Mesenchymal stem cell (in vitro differentiated cells and primary cell): ENCODE measurements around the gene TMEM38A.
"Not testable (repeated sequence)": the region's sequence is repeated elsewhere in the genome, so short reads cannot be mapped to it uniquely, and the experiment has no call there.

ENCODE experiments used
- DNase-seq: peaks from one replicate; pipeline ENCODE4 v3.0.0-alpha.2; 2013
- H2AFZ ChIP-seq: one replicate; pipeline ENCODE4 v1.6.1; 2013; ENCODE audit warnings: low read depth, mild to moderate bottlenecking, control low read depth, inconsistent platforms, low read length, moderate library complexity
- H2AK5ac ChIP-seq: 2 replicates; pipeline ENCODE4 v1.6.1; 2013; ENCODE audit warnings: low read length, moderate library complexity, mild to moderate bottlenecking, inconsistent platforms; ENCODE audit not compliant: severe bottlenecking
- H2BK120ac ChIP-seq: one replicate; pipeline ENCODE4 v1.6.1; 2013; ENCODE audit warnings: low read depth, mild to moderate bottlenecking, inconsistent platforms, low read length, moderate library complexity
- H2BK12ac ChIP-seq, 2 experiments: one replicate each; pipeline ENCODE4 v1.6.1; 2013; ENCODE audit warnings: inconsistent platforms in 2 of 2, low read length in 2 of 2, mild to moderate bottlenecking in 2 of 2, moderate library complexity in 2 of 2, control low read depth in 1 of 2
- H2BK15ac ChIP-seq: one replicate; pipeline ENCODE4 v1.6.1; 2013; ENCODE audit warnings: mild to moderate bottlenecking, low read depth, inconsistent platforms; ENCODE audit not compliant: poor library complexity, severe bottlenecking
- H2BK5ac ChIP-seq: 2 replicates; pipeline ENCODE4 v1.6.1; 2013; ENCODE audit warnings: low read depth, mild to moderate bottlenecking, low read length, control low read depth, inconsistent platforms; ENCODE audit not compliant: poor library complexity, severe bottlenecking
- H3K14ac ChIP-seq, 2 experiments: one replicate each; pipeline ENCODE4 v1.6.1; 2013; ENCODE audit warnings: inconsistent platforms in 2 of 2, low read length in 2 of 2, control low read depth in 1 of 2, mild to moderate bottlenecking in 1 of 2, moderate library complexity in 1 of 2
- H3K18ac ChIP-seq, 2 experiments: one replicate each; pipeline ENCODE4 v1.6.1; 2013; ENCODE audit warnings: inconsistent platforms in 2 of 2, low read length in 2 of 2, control low read depth in 1 of 2, low read depth in 1 of 2, mild to moderate bottlenecking in 1 of 2
- H3K23ac ChIP-seq, 2 experiments: one replicate each; pipeline ENCODE4 v1.6.1; 2013; ENCODE audit warnings: inconsistent platforms in 2 of 2, low read length in 2 of 2, mild to moderate bottlenecking in 2 of 2, moderate library complexity in 2 of 2, control low read depth in 1 of 2
- H3K27ac ChIP-seq: 2 replicates; pipeline ENCODE4 v1.5.1; 2013; ENCODE audit warnings: mild to moderate bottlenecking, moderate library complexity, low read length, control low read depth, inconsistent platforms; ENCODE audit not compliant: poor library complexity, severe bottlenecking
- H3K27me3 ChIP-seq, 2 experiments: 2 replicates each; pipeline versions ENCODE4 v1.6.1 to v1.7.0; 2013; ENCODE audit warnings: low read length in 2 of 2, mild to moderate bottlenecking in 2 of 2, moderate library complexity in 2 of 2, control low read depth in 1 of 2, inconsistent platforms in 1 of 2; ENCODE audit not compliant: control insufficient read depth in 1 of 2, insufficient read depth in 1 of 2
- H3K36me3 ChIP-seq, 2 experiments: 2 replicates each; pipeline versions ENCODE4 v1.6.1 to v1.7.0; 2013; ENCODE audit warnings: low read length in 2 of 2, control low read depth in 1 of 2, inconsistent platforms in 1 of 2, low read depth in 1 of 2, mild to moderate bottlenecking in 1 of 2; ENCODE audit not compliant: insufficient read depth in 2 of 2, control insufficient read depth in 1 of 2
- H3K4ac ChIP-seq, 2 experiments: one replicate each; pipeline ENCODE4 v1.6.1; 2013; ENCODE audit warnings: inconsistent platforms in 2 of 2, low read length in 2 of 2, mild to moderate bottlenecking in 2 of 2, moderate library complexity in 2 of 2, control low read depth in 1 of 2, low read depth in 1 of 2
- H3K4me1 ChIP-seq: 2 replicates; pipeline ENCODE4 v1.6.1; 2013; ENCODE audit warnings: low read depth, low read length, control low read depth; ENCODE audit not compliant: control insufficient read depth, insufficient read depth
- H3K4me2 ChIP-seq: 2 replicates; pipeline ENCODE4 v1.6.1; 2013; ENCODE audit warnings: low read length, mild to moderate bottlenecking, inconsistent platforms; ENCODE audit not compliant: poor library complexity, severe bottlenecking
- H3K4me3 ChIP-seq, 2 experiments: 2 replicates each; pipeline versions ENCODE4 v1.5.1 to v1.7.0; 2013; ENCODE audit warnings: low read length in 2 of 2, mild to moderate bottlenecking in 2 of 2, control low read depth in 1 of 2, low read depth in 1 of 2; ENCODE audit not compliant: insufficient read depth in 1 of 2
- H3K79me1 ChIP-seq: replicated peaks from 2 replicates; pipeline ENCODE4 v1.6.1; 2013; ENCODE audit warnings: mild to moderate bottlenecking, control low read depth, low read length, inconsistent platforms; ENCODE audit not compliant: poor library complexity, severe bottlenecking
- H3K9ac ChIP-seq: 2 replicates; pipeline ENCODE4 v1.7.0; 2013; ENCODE audit warnings: mild to moderate bottlenecking, low read length, moderate library complexity
- H3K9me3 ChIP-seq: 2 replicates; pipeline ENCODE4 v1.7.0; 2013; ENCODE audit warnings: mild to moderate bottlenecking, low read length; ENCODE audit not compliant: control insufficient read depth
- H4K8ac ChIP-seq: one replicate; pipeline ENCODE4 v1.6.1; 2013; ENCODE audit warnings: inconsistent platforms, mild to moderate bottlenecking, low read length, moderate library complexity
- H4K91ac ChIP-seq: one replicate; pipeline ENCODE4 v1.6.1; 2013; ENCODE audit warnings: mild to moderate bottlenecking, low read length, inconsistent platforms
- WGBS: methylation state at CpG from one replicate; pipeline ENCODE4 v1.1.7; 2013; ENCODE audit warnings: mixed read lengths; 5-methylcytosine and 5-hydroxymethylcytosine counted together

TMEM38A gene

GRCh38 chr19:16721051-16721450 is 60.1 kb downstream of the TMEM38A start:
- Histone ChIP-seq H3K4me2 (no peak overlapping the region), H3K36me3 (no peaks in the 10 kb centered on the region), H3K27me3 (peaks cover 7 to 17% of the 10 kb centered on the region in 2 experiments), H3K4me3 (no peak overlapping the region), H2AK5ac (no peak overlapping the region), H3K79me1 (no peaks in the 10 kb centered on the region), H2BK5ac (no peak overlapping the region), H3K27ac (no peak overlapping the region), H3K9ac (no peak overlapping the region), H2BK120ac (no peak overlapping the region), H4K8ac (no peak overlapping the region), H3K9me3 (no peaks in the 10 kb centered on the region), H2BK12ac (no peak overlapping the region), H2BK15ac (no peak overlapping the region), H3K14ac (no peak overlapping the region), H4K91ac (no peak overlapping the region), H3K4me1 (no peaks in the 10 kb centered on the region), H3K23ac (no peak overlapping the region), H3K4ac (no peak overlapping the region), H2AFZ (no peak overlapping the region), H3K18ac (no peak overlapping the region)
- 74% methylated on average over 7 of the region's 7 CpGs for WGBS
- no peak for DNase-seq

GRCh38 chr19:16722591-16722990 is 61.7 kb downstream of the TMEM38A start:
- Histone ChIP-seq H3K18ac (no peak overlapping the region), H3K79me1 (no peaks in the 10 kb centered on the region), H2BK15ac (no peak overlapping the region), H2AFZ (no peak overlapping the region), H3K4me1 (no peaks in the 10 kb centered on the region), H3K4ac (no peak overlapping the region), H4K91ac (no peak overlapping the region), H3K4me2 (no peak overlapping the region), H2BK5ac (no peak overlapping the region), H3K14ac (no peak overlapping the region), H3K9ac (no peak overlapping the region), H3K4me3 (no peak overlapping the region), H3K27me3 (peaks cover 7 to 19% of the 10 kb centered on the region in 2 experiments), H2BK120ac (no peak overlapping the region), H3K27ac (no peak overlapping the region), H3K36me3 (no peaks in the 10 kb centered on the region), H2AK5ac (no peak overlapping the region), H3K9me3 (no peaks in the 10 kb centered on the region), H2BK12ac (no peak overlapping the region), H3K23ac (no peak overlapping the region), H4K8ac (no peak overlapping the region)
- no peak for DNase-seq
- WGBS, result 71% methylated on average over 3 of the region's 3 CpGs

GRCh38 chr19:16726916-16727315 is 66.0 kb downstream of the TMEM38A start:
- Histone ChIP-seq H4K91ac (no peak overlapping the region), H2BK5ac (no peak overlapping the region), H3K18ac (no peak overlapping the region), H3K36me3 (no peaks in the 10 kb centered on the region), H3K4me1 (no peaks in the 10 kb centered on the region), H3K27ac (no peak overlapping the region), H2BK120ac (no peak overlapping the region), H3K79me1 (no peaks in the 10 kb centered on the region), H3K4me2 (no peak overlapping the region), H2AFZ (no peak overlapping the region), H2BK12ac (no peak overlapping the region), H3K9ac (no peak overlapping the region), H3K4me3 (no peak overlapping the region), H3K4ac (no peak overlapping the region), H2AK5ac (no peak overlapping the region), H3K14ac (no peak overlapping the region), H4K8ac (no peak overlapping the region), H2BK15ac (no peak overlapping the region), H3K27me3 (peaks cover 0 to 7% of the 10 kb centered on the region in 2 experiments), H3K9me3 (no peaks in the 10 kb centered on the region), H3K23ac (no peak overlapping the region)
- 82% methylated on average over 11 of the region's 11 CpGs for WGBS
- DNase-seq, result no peak

GRCh38 chr19:16735650-16736266 is 74.8 kb downstream of the TMEM38A start:
- H2BK120ac ChIP-seq, result not testable (repeated sequence)

More at GRCh38 chr19:16735650-16736266, 74.8 kb downstream of the TMEM38A start:
- peaks cover 0 to 10% of the 10 kb centered on the region in 2 experiments for H3K27me3 ChIP-seq
- H3K23ac ChIP-seq, H3K4me2 ChIP-seq, H2AK5ac ChIP-seq, H3K4ac ChIP-seq, H3K27ac ChIP-seq, H4K8ac ChIP-seq, H3K9ac ChIP-seq, H3K18ac ChIP-seq, H2BK5ac ChIP-seq, H2AFZ ChIP-seq, DNase-seq, H2BK15ac ChIP-seq, H4K91ac ChIP-seq, H3K79me1 ChIP-seq, H3K14ac ChIP-seq, H3K4me1 ChIP-seq, H2BK12ac ChIP-seq, H3K36me3 ChIP-seq, H3K4me3 ChIP-seq, H3K9me3 ChIP-seq: not testable (repeated sequence)
- 82% methylated on average over 4 of the region's 4 CpGs for WGBS
